GM23248 (cell line): Measurements from ENCODE around the gene GDI2.

ENCODE experiments used
- EZH2 ChIP-seq: fragments of 200-600 bp; sonication (generic); IDR thresholded peaks from 2 replicates; pipeline ENCODE4 v1.6.1; 2018; ENCODE audit warnings: antibody characterized with exemption, mild to moderate bottlenecking; ENCODE audit not compliant: insufficient read depth, poor library complexity, severe bottlenecking
- EZH2phosphoT487 ChIP-seq: fragments of 200-600 bp; sonication (generic); IDR thresholded peaks from 2 replicates; pipeline ENCODE4 v1.6.1; 2018; ENCODE audit warnings: antibody characterized with exemption, moderate library complexity, mild to moderate bottlenecking, low read depth; ENCODE audit not compliant: insufficient read depth

DNA sequence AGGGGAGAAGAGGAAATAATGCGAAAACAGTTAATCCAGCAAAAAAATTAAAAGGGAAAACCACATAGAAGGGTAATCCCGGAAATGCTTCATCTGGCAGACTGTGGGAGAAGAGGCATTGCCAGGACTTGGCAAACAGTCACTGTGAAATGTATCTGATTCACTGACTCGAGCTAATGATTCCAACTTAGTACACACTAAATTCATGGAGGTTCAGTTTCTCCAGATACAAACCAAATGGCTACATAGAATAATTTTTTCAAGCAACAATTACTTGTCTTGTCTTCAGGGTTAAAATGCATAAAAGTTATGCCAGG is 36.4 kb downstream of the GDI2 start:
- no peak for TF ChIP-seq EZH2
- TF ChIP-seq EZH2phosphoT487, result no peak
